HG03196 (cell line): ENCODE measurements around the gene TAF4.
"Not testable (repeated sequence)": the region's sequence is repeated elsewhere in the genome, so short reads cannot be mapped to it uniquely, and the experiment has no call there.

Experiments used
- ATAC-seq: cut with Tn5 transposase; IDR thresholded peaks from one replicate; pipeline ENCODE4 v1.9.1; 2021; ENCODE audit not compliant: unreplicated experiment

The TAF4 gene

GRCh38 chr20:62079166-62079565, 13.5 kb upstream of the TAF4 start:
- ATAC-seq, result no peak

GRCh38 chr20:62073323-62073722, 7.6 kb upstream of the TAF4 start:
- ATAC-seq, result no peak

- not testable (repeated sequence) for ATAC-seq
Observed at GRCh38 chr20:62071669-62072430, 6.2 kb upstream of the TAF4 start.

- ATAC-seq, result no peak
Observed at GRCh38 chr20:62069741-62070216, 4.1 kb upstream of the TAF4 start.

GRCh38 chr20:62068997-62069396, 3.3 kb upstream of the TAF4 start:
- no peak for ATAC-seq

- no peak for ATAC-seq
Observed at GRCh38 chr20:62067547-62068260, 2.0 kb upstream of the TAF4 start.

- no peak for ATAC-seq
Observed at GRCh38 chr20:62066983-62067433, 1.3 kb upstream of the TAF4 start.

- peak; percentile 28 for ATAC-seq
Observed at GRCh38 chr20:62066339-62066982, 780 bp upstream of the TAF4 start.

GRCh38 chr20:62064770-62065673, 659 bp downstream of the TAF4 start:
- peak; percentile 15 for ATAC-seq

- no peak for ATAC-seq
Observed at GRCh38 chr20:62063981-62064769, 1.5 kb downstream of the TAF4 start.

- no peak for ATAC-seq
Observed at GRCh38 chr20:62063315-62063980, 2.2 kb downstream of the TAF4 start.

GRCh38 chr20:62062661-62063314, 2.9 kb downstream of the TAF4 start:
- ATAC-seq, result no peak

GRCh38 chr20:62061851-62062423, 3.7 kb downstream of the TAF4 start:
- ATAC-seq, result no peak

- no peak for ATAC-seq
Observed at GRCh38 chr20:62060631-62061541, 4.8 kb downstream of the TAF4 start.

GRCh38 chr20:62059920-62060630, 5.6 kb downstream of the TAF4 start:
- ATAC-seq, result no peak

- ATAC-seq, result no peak
Observed at GRCh38 chr20:62059401-62059800, 6.3 kb downstream of the TAF4 start.

GRCh38 chr20:62058941-62059340, 6.7 kb downstream of the TAF4 start:
- no peak for ATAC-seq
